Fibroblast of mammary gland (primary cell): ENCODE measurements around the gene CDV3.

Source experiments
- DNase-seq: peaks from one replicate; pipeline ENCODE4 v3.0.0-alpha.2; 2010; ENCODE audit warnings: low read depth
- H3K4me3 ChIP-seq: 2 replicates; pipeline ENCODE4 v1.5.1; 2011; ENCODE audit warnings: low read depth, mild to moderate bottlenecking, low read length, moderate library complexity; ENCODE audit not compliant: control insufficient read depth
- CTCF ChIP-seq: conservative IDR thresholded peaks from 2 replicates; pipeline ENCODE4 v1.5.1; 2011; ENCODE audit warnings: low read depth, low read length, inconsistent platforms; ENCODE audit not compliant: control insufficient read depth, insufficient read depth

Gene CDV3

GRCh38 chr3:133568294-133569014, 5.0 kb upstream of the CDV3 start:
- DNase-seq, result peak; percentile 97
- TF ChIP-seq CTCF, result no peak
- no peak overlapping the region for H3K4me3 ChIP-seq

- TF ChIP-seq CTCF, result no peak
- DNase-seq, result peak; percentile 55
- no peak overlapping the region for H3K4me3 ChIP-seq
These were observed 3.1 kb upstream of the CDV3 start for GRCh38 chr3:133570139-133570936.

- DNase-seq, result peak; percentile 48
- TF ChIP-seq CTCF, result no peak
- no peak overlapping the region for H3K4me3 ChIP-seq
These were observed 2.6 kb upstream of the CDV3 start for GRCh38 chr3:133570937-133571320.

- H3K4me3 ChIP-seq, result peak overlapping the region; percentile 15
- TF ChIP-seq CTCF, result no peak
- DNase-seq, result peak; percentile 66
These were observed 1.1 kb upstream of the CDV3 start for GRCh38 chr3:133572158-133573053.

- H3K4me3 ChIP-seq, result peak overlapping the region; percentile 50
- no peak for TF ChIP-seq CTCF
- DNase-seq, result peak; percentile 100
These were observed 345 bp upstream of the CDV3 start for GRCh38 chr3:133573054-133573628.

GRCh38 chr3:133574260-133574881, 885 bp downstream of the CDV3 start:
- peak; percentile 82 for DNase-seq
- TF ChIP-seq CTCF, result no peak
- peak overlapping the region; percentile 66 for H3K4me3 ChIP-seq
